NAMALWA (cell line): Measurements from ENCODE around the gene ZNF354B.
"Not testable (repeated sequence)": the region's sequence is repeated elsewhere in the genome, so short reads cannot be mapped to it uniquely, and the experiment has no call there.

Source experiments
- DNase-seq: peaks from one replicate; pipeline ENCODE4 v3.0.0-alpha.2; 2015; ENCODE audit warnings: low spot score

Gene ZNF354B

GRCh38 chr5:178859625-178860521, at the start of gene ZNF354B:
ZNF354B (plus strand) TSS chr5:178859953; CDS start chr5:178861048, 1,095 bp downstream.
- DNase-seq: peak; percentile 84

GRCh38 chr5:178817506-178817905, 42.2 kb upstream of the ZNF354B start:
- DNase-seq: no peak

- DNase-seq: no peak
Measured at GRCh38 chr5:178818094-178818493, 41.7 kb upstream of the ZNF354B start.

GRCh38 chr5:178820001-178820400, 39.8 kb upstream of the ZNF354B start:
- DNase-seq: no peak

- DNase-seq: no peak
Measured at GRCh38 chr5:178825444-178825843, 34.3 kb upstream of the ZNF354B start.

GRCh38 chr5:178826216-178826615, 33.5 kb upstream of the ZNF354B start:
- no peak for DNase-seq

- DNase-seq: no peak
Measured at GRCh38 chr5:178827636-178828035, 32.1 kb upstream of the ZNF354B start.

GRCh38 chr5:178831049-178831448, 28.7 kb upstream of the ZNF354B start:
- no peak for DNase-seq

GRCh38 chr5:178832618-178833201, 27.0 kb upstream of the ZNF354B start:
- DNase-seq: peak; percentile 3

GRCh38 chr5:178836628-178837027, 23.1 kb upstream of the ZNF354B start:
- no peak for DNase-seq

GRCh38 chr5:178838695-178839318, 20.9 kb upstream of the ZNF354B start:
- DNase-seq: not testable (repeated sequence)

- DNase-seq: peak; percentile 57
Measured at GRCh38 chr5:178839319-178839704, 20.4 kb upstream of the ZNF354B start.

- DNase-seq: not testable (repeated sequence)
Measured at GRCh38 chr5:178840399-178840798, 19.4 kb upstream of the ZNF354B start.

- no peak for DNase-seq
Measured at GRCh38 chr5:178849316-178849715, 10.4 kb upstream of the ZNF354B start.

- DNase-seq: no peak
Measured at GRCh38 chr5:178851951-178852350, 7.8 kb upstream of the ZNF354B start.

GRCh38 chr5:178854284-178854683, 5.5 kb upstream of the ZNF354B start:
- no peak for DNase-seq

GRCh38 chr5:178860615-178861014, 862 bp downstream of the ZNF354B start:
- DNase-seq: not testable (repeated sequence)

- no peak for DNase-seq
Measured at GRCh38 chr5:178861627-178862026, 1.9 kb downstream of the ZNF354B start.

GRCh38 chr5:178866946-178867345, 7.2 kb downstream of the ZNF354B start:
- no peak for DNase-seq

GRCh38 chr5:178869577-178869976, 9.8 kb downstream of the ZNF354B start:
- no peak for DNase-seq

- DNase-seq: no peak
Measured at GRCh38 chr5:178870411-178870810, 10.7 kb downstream of the ZNF354B start.

GRCh38 chr5:178872302-178872701, 12.5 kb downstream of the ZNF354B start:
- no peak for DNase-seq

GRCh38 chr5:178883115-178883694, 23.5 kb downstream of the ZNF354B start:
- DNase-seq: not testable (repeated sequence)
